Natural killer cell (primary cell): Measurements from ENCODE around the gene SOX13. TPM values are rescaled to one million over a fixed set of nuclear protein-coding genes. Genes with fewer than 3 reads are reported as not detected.

Experiments
- ATAC-seq, 3 donors: fragments of 150-1000 bp in 2 of 3; fragments of 200-7000 bp in 1 of 3; cut with Tn5 transposase; 1 replicate in 1 of 3; 2 replicates in 2 of 3; pipeline ENCODE4 v1.10.0; 2021; ENCODE audit warnings: mild to moderate bottlenecking in 2 of 3, moderate library complexity in 2 of 3
- DNase-seq, 2 donors: peaks; one replicate each; pipeline versions ENCODE4 v3.0.0 to v3.0.0-alpha.2; 2013 to 2021; ENCODE audit warnings: mixed read lengths in 1 of 2
- H3K27ac ChIP-seq: one replicate; pipeline ENCODE4 v1.5.1; 2013; ENCODE audit warnings: mild to moderate bottlenecking, low read length
- H3K27me3 ChIP-seq: one replicate; pipeline ENCODE4 v1.6.1; 2013; ENCODE audit warnings: low read length; ENCODE audit not compliant: control insufficient read depth, insufficient read depth
- H3K36me3 ChIP-seq: one replicate; pipeline ENCODE4 v1.6.1; 2013; ENCODE audit warnings: low read length; ENCODE audit not compliant: control insufficient read depth, insufficient read depth
- H3K4me1 ChIP-seq: one replicate; pipeline ENCODE4 v1.6.1; 2013; ENCODE audit warnings: low read length; ENCODE audit not compliant: control insufficient read depth, insufficient read depth
- H3K4me3 ChIP-seq: one replicate; pipeline ENCODE4 v1.5.1; 2013; ENCODE audit warnings: low read length
- H3K9me3 ChIP-seq: one replicate; pipeline ENCODE4 v1.6.1; 2013; ENCODE audit warnings: low read length; ENCODE audit not compliant: control insufficient read depth, insufficient read depth
- H3K27ac Mint-ChIP-seq, 2 donors: one replicate each; pipeline ENCODE4 v1.8.0; 2022; ENCODE audit warnings: mild to moderate bottlenecking in 2 of 2, mixed read lengths in 2 of 2, moderate library complexity in 1 of 2
- H3K27me3 Mint-ChIP-seq, 2 donors: one replicate each; pipeline ENCODE4 v1.8.0; 2022; ENCODE audit warnings: low read depth in 2 of 2, mixed read lengths in 2 of 2
- H3K36me3 Mint-ChIP-seq: one replicate; pipeline ENCODE4 v1.8.0; 2022; ENCODE audit warnings: mixed read lengths
- H3K4me1 Mint-ChIP-seq, 2 donors: one replicate each; pipeline ENCODE4 v1.8.0; 2022; ENCODE audit warnings: mixed read lengths in 2 of 2
- H3K4me3 Mint-ChIP-seq: one replicate; pipeline ENCODE4 v1.8.0; 2022; ENCODE audit warnings: mild to moderate bottlenecking, moderate library complexity, mixed read lengths
- H3K9me3 Mint-ChIP-seq, 2 donors: one replicate each; pipeline ENCODE4 v1.8.0; 2022; ENCODE audit warnings: mixed read lengths in 2 of 2
- WGBS: methylation state at CpG from one replicate; pipeline ENCODE4 v1.1.7; 2013; ENCODE audit warnings: missing lambda C conversion rate; ENCODE audit not compliant: insufficient coverage; 5-methylcytosine and 5-hydroxymethylcytosine counted together
- intact Hi-C: fragments of 100-400 bp; cut with micrococcal nuclease; formaldehyde crosslinking; loops from one replicate; pipeline ENCODE4 v1.14.2; 2022
- total RNA-seq, 4 donors: library from RNA; stranded (reverse); fragments of 120-200 nt in 1 of 4; gene quantifications; one replicate each; pipeline versions ENCODE4 v1.2.3 to v1.2.4, GENCODE V29; 2013 to 2022
- TF ChIP-seq, protein P1 (sequence below): fragments of 200-600 bp; IDR thresholded peaks from one replicate; pipeline ENCODE4 v1.8.0; 2022; ENCODE audit warnings: antibody characterized with exemption

Gene SOX13
- total RNA-seq, 3 donors from 2014 or later (not counting 1 experiment from before 2014, with no cell fraction given): 27.3 to 44.7 (median 41.4) TPM

DNA sequence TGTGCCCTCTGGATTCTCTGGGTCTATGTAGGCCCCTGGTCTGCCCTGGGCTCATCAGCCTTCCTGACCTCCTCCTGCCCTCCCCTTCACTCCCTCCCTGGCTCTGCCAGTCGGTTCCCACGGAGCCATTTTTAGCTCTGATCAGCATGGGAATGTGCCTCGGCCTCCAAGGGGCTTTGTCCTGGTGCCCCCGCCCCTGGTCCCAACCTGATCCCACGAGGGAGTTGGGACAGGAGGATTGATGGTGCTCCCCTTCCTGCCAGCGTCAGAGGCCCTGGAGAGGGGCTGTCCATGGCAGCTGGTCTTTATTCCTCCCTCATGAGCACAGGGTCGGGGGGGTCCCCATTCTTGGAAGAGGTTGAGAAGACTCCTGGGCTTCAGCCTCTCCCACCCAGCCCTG is 54.0 kb downstream of the SOX13 start:
- no peak overlapping the region for H3K27ac ChIP-seq
- ATAC-seq (no peak), DNase-seq (no peak)
- intact Hi-C loops: loop anchor here (5.0 kb wide), 1 partner anchor 535 kb away; no protein-coding TSS in a partner anchor
- Mint-ChIP-seq H3K9me3 (no peaks in the 10 kb centered on the region), H3K4me3 (no peak overlapping the region), H3K4me1 (peaks cover 13 to 17% of the 10 kb centered on the region in 2 donors), H3K27me3 (no peaks in the 10 kb centered on the region), H3K36me3 (no peaks in the 10 kb centered on the region), H3K27ac (no peak overlapping the region)
- no peak overlapping the region for H3K4me3 ChIP-seq
- TF ChIP-seq, protein P1, sequence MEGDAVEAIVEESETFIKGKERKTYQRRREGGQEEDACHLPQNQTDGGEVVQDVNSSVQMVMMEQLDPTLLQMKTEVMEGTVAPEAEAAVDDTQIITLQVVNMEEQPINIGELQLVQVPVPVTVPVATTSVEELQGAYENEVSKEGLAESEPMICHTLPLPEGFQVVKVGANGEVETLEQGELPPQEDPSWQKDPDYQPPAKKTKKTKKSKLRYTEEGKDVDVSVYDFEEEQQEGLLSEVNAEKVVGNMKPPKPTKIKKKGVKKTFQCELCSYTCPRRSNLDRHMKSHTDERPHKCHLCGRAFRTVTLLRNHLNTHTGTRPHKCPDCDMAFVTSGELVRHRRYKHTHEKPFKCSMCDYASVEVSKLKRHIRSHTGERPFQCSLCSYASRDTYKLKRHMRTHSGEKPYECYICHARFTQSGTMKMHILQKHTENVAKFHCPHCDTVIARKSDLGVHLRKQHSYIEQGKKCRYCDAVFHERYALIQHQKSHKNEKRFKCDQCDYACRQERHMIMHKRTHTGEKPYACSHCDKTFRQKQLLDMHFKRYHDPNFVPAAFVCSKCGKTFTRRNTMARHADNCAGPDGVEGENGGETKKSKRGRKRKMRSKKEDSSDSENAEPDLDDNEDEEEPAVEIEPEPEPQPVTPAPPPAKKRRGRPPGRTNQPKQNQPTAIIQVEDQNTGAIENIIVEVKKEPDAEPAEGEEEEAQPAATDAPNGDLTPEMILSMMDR: no peak
- whole genome bisulfite sequencing: 75% methylated on average over 7 of the region's 7 CpGs
- no peaks in the 10 kb centered on the region for H3K9me3 ChIP-seq
- peaks cover 7% of the 10 kb centered on the region for H3K4me1 ChIP-seq
- no peaks in the 10 kb centered on the region for H3K27me3 ChIP-seq
- H3K36me3 ChIP-seq: peaks cover 23% of the 10 kb centered on the region

DNA sequence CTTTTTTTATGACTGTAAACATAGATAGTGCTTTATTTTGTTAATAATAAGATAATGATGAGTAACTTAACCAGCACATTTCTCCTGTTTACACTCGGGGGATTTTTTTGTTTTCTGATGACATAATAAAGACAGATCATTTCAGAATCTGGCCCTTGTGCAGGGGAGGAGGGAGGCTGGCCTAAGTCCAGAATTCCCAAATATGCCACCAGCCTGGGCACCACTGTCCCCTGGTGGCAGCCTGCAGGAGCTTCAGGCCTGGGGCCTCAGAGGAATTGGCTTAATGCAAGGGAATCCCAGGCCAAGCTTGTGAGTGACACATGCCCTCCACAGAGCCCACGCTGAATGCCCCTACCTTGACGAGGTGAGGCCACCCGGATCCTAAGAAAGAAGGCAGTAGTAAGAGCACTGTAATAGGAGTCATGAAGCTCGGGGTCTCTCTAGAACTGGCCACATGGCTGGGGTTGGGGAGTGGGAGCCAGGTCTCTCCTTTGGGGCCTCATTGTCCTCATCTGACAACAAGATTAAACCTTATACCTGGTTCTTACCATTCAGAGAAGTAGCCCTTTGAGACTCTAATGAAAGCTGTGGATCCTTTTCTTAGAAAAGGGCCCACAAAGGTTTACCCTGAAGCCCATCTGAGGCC is 54.8 kb downstream of the SOX13 start:
- 55% methylated on average over 5 of the region's 5 CpGs for WGBS
- H3K4me3 ChIP-seq: no peak overlapping the region
- DNase-seq (peak in 1 of 2 donors; percentile 49), ATAC-seq (peak in 2 of 3 donors; percentile 20 to 40)
- no peaks in the 10 kb centered on the region for H3K9me3 ChIP-seq
- Mint-ChIP-seq H3K27ac (peak overlapping the region; percentile 57 to 84), H3K36me3 (no peaks in the 10 kb centered on the region), H3K4me3 (no peak overlapping the region), H3K27me3 (no peaks in the 10 kb centered on the region), H3K4me1 (peaks cover 13 to 17% of the 10 kb centered on the region in 2 donors), H3K9me3 (no peaks in the 10 kb centered on the region)
- H3K27me3 ChIP-seq: no peaks in the 10 kb centered on the region
- peaks cover 18% of the 10 kb centered on the region for H3K36me3 ChIP-seq
- intact Hi-C loops: loop anchor here (2.0 to 5.0 kb wide), 2 partner anchors 535 to 623 kb away; no protein-coding TSS in a partner anchor
- H3K27ac ChIP-seq: no peak overlapping the region
- H3K4me1 ChIP-seq: peaks cover 7% of the 10 kb centered on the region
- TF ChIP-seq, protein P1: peak; percentile 34

DNA sequence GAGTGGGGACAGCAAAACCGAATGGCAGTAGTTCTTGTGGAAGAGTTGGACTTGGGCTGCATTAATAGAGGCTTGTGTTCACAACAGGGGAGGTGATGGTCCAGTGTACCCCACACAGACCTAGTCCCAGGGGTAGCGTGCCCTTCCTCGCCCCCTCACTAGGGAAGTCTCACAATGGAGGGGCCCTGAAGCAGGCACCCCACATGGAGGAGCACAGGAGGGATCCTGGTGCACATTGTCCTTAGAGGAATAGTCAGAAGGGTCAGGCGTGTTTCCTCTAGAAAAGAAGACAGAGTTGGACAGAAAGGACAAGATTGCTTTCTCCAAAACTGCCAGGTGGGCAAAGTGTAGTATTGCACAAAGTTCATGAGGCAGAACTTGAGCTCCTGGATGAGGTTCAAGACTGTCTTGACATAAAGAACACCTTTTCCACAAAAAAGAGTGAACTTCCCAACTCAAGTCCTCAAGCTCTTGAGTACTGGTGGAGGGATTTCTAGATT is 55.6 kb downstream of the SOX13 start:
- H3K27me3 ChIP-seq: no peaks in the 10 kb centered on the region
- H3K36me3 ChIP-seq: peaks cover 15% of the 10 kb centered on the region
- Mint-ChIP-seq H3K27ac (peak overlapping the region; percentile 57 to 84), H3K4me1 (peaks cover 13% of the 10 kb centered on the region in 2 donors), H3K9me3 (no peaks in the 10 kb centered on the region), H3K27me3 (no peaks in the 10 kb centered on the region), H3K4me3 (no peak overlapping the region), H3K36me3 (no peaks in the 10 kb centered on the region)
- H3K27ac ChIP-seq: no peak overlapping the region
- 75% methylated on average over 4 of the region's 4 CpGs for WGBS
- TF ChIP-seq, protein P1: no peak
- DNase-seq (no peak), ATAC-seq (peak in 2 of 3 donors; percentile 6 to 17)
- H3K9me3 ChIP-seq: no peaks in the 10 kb centered on the region
- intact Hi-C loops: loop anchor here (2.0 to 5.0 kb wide), 2 partner anchors 536 to 624 kb away; no protein-coding TSS in a partner anchor
- no peak overlapping the region for H3K4me3 ChIP-seq
- peaks cover 7% of the 10 kb centered on the region for H3K4me1 ChIP-seq
